ENCODE results near the gene PLAAT2.

GRCh38 chr11:63612181-63612580 lies 49.0 kb upstream of the PLAAT2 start:
- no peak for TF ChIP-seq EZH2 (IDR thresholded peaks at IDR 0.05; ENCODE audit: low read depth)
- TF ChIP-seq, protein P1, sequence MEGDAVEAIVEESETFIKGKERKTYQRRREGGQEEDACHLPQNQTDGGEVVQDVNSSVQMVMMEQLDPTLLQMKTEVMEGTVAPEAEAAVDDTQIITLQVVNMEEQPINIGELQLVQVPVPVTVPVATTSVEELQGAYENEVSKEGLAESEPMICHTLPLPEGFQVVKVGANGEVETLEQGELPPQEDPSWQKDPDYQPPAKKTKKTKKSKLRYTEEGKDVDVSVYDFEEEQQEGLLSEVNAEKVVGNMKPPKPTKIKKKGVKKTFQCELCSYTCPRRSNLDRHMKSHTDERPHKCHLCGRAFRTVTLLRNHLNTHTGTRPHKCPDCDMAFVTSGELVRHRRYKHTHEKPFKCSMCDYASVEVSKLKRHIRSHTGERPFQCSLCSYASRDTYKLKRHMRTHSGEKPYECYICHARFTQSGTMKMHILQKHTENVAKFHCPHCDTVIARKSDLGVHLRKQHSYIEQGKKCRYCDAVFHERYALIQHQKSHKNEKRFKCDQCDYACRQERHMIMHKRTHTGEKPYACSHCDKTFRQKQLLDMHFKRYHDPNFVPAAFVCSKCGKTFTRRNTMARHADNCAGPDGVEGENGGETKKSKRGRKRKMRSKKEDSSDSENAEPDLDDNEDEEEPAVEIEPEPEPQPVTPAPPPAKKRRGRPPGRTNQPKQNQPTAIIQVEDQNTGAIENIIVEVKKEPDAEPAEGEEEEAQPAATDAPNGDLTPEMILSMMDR (conservative IDR thresholded peaks at IDR 0.05) = no peak
